ENCODE data around the gene SVOP.
"Not testable (repeated sequence)": the region's sequence is repeated elsewhere in the genome, so short reads cannot be mapped to it uniquely, and the experiment has no call there.

The SVOP gene, protein sequence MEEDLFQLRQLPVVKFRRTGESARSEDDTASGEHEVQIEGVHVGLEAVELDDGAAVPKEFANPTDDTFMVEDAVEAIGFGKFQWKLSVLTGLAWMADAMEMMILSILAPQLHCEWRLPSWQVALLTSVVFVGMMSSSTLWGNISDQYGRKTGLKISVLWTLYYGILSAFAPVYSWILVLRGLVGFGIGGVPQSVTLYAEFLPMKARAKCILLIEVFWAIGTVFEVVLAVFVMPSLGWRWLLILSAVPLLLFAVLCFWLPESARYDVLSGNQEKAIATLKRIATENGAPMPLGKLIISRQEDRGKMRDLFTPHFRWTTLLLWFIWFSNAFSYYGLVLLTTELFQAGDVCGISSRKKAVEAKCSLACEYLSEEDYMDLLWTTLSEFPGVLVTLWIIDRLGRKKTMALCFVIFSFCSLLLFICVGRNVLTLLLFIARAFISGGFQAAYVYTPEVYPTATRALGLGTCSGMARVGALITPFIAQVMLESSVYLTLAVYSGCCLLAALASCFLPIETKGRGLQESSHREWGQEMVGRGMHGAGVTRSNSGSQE

DNA sequence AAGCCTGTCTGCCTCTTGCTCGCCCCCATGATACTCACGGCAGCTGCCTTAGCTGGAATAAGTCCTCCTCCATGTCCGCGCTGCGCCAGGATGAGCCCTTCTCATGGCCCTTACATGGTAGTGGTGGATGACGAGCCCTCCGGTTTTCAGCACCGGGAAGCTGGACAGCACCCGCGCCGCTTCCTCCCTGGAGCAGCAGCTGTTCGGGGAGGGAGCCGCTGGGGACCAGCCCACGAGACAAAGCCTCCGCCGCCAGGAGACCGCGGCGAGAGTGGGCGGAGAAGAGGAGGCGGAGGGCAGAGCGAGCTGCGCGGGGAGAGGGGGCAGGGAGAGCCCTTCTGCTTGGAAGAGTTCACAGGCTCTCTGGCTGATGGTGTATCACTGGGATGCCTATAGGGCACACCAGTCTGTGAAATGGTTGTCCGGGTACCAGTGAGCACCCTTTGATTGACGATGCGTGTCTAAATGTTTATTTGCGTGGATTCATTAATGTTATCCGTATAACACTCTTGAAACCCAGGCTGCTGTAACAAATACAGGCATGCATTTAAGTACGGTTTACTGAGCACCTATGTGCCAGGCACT, at the start of gene SVOP:
Gene SVOP (minus strand): TSS at position 273 of the 585 bp plus-strand sequence. CDS start 200 bp downstream, at position 73.
- peak; percentile 7 to 28 for DNase-seq

DNA sequence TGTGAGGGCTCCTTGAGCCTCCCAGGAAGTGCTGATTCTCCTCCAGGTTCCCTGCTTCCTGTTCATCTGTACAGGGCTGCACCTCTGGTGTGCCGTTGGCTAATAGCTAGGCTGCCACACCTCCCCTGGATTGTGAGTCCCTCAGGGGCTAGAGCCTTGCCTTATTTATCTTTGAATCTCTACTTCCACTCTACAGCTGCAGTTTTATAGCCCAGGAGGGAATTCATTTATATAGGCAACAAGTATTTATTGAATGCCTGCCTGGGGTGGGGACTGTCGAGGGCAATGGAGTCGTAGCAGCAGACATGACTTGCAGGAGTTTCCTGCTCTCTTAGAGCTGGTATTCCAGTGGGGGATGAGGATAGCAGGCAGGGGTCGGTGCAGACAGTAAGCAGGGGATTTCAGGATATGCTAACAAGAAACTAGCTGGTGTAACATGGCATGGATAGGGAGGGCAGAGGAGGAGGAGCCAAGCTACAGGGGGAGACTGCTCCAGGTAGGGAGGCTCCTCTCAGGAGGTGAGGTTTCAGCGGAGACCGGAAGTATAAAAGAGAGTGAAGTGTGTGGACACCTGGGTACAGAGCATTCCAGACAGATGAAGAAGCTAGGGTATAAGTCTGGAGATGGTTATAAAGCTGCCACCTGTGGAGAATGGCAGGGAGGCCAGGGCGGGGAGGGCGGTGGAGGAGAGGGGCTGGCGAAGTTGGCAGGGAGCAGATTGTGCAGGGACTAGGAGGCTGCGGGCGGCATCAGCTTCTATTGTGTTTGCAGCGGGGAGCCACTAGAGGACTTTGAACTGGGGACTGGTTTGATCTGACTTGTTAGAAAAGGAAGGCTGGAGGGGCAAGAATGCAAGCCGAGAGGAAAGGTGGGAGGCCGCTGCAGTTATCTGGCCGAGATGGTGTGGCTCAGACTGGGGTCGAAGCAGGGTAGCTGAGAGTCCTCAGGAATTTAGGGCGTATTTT, 48.7 kb upstream of the SVOP start:
- DNase-seq, result no peak

- DNase-seq, result no peak
Measured at GRCh38 chr12:109065853-109066193, 45.0 kb upstream of the SVOP start.

DNA sequence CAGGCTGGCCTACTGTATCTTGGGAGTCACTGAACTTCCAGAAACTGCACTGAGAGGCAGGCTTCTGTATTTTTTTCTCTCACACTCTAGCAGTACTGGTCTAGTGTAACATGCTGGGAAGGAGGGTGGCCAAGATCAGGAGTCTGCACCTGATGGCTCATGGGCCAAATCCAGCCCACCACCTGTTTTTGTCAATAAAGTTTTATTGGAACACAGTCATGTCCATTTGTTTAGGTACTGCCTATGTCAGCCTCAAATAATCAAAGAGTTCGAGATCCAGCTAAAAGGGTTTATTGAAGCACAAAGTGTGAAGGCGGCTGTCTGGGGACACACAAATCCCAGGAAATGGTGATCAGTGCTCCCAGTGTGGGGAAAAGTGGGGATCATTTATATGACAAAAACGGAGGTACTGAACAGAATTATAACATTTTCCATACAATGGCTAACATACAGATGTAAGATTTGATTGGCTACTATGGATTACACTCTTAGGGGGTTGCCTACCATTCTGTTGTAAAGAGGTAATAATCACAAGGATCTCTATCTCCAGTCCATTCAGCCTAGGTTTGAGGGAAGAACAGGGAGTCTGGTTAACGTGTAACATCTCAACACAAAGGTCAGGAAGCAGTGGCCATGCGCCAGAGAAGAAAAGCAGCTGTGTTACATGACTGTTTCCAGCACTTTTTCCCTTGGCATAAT, 44.4 kb upstream of the SVOP start:
- no peak for DNase-seq

GRCh38 chr12:109064143-109064542, 43.3 kb upstream of the SVOP start:
- DNase-seq, result no peak

DNA sequence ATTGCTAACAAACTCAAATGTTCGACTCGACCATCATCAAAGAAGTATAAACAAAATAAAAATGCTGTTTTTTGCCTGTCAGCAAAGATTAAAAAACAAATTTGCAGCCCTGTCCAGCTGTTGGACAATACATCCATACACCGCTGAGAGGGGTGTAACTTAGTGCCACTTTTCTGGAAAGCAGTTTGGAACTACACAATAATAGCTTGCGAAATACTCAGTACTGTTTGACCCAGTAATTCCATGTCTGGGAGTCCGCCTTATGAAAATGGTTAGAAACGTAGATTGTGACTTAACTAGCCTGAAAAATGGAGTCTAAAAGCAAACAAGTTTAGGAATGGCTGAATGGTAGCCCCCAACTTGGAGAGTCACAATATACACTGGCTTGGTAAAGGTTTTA, 37.9 kb upstream of the SVOP start:
- DNase-seq, result no peak

DNA sequence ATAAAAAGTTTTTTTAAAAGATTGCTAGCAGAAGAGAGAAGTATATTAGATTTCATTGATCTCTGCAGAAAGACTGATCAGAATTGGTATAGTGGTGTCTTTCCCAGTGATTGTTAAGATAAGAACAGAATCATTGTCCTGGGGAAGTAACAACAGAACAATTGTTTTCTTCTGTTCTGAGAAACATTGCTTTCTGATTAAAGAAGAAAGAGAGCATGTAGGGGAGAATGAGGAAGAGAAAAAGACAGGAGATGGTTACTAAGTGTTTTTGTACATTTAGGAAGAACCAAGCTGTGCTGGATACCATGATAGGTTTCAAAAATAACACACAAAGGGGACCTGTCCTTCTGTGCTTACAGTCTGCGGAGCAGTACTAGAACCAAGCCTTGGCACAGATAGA, 36.5 kb upstream of the SVOP start:
- no peak for DNase-seq

DNA sequence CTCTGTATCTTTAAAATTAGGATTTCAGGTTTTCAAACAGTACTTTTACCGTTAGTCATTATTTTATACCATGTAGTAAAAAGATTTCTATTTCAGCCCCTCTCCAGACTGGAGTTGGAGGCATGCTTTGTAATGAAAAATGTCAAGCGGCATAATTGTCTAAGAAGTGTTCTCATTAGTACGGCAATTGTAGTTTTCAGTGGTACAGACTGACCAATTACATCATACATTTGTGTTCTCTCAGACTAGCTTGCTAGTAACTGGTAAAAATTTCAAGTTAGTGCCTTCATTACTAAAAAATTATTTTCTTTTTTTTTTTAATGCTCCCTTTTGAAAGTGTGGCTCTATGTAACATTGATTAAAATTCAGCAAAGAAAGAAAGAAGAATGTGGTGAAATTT, 36.0 kb upstream of the SVOP start:
- no peak for DNase-seq

- no peak for DNase-seq
Measured at GRCh38 chr12:109054520-109054919, 33.7 kb upstream of the SVOP start.

- not testable (repeated sequence) for DNase-seq
Measured at GRCh38 chr12:109054124-109054513, 33.3 kb upstream of the SVOP start.

DNA sequence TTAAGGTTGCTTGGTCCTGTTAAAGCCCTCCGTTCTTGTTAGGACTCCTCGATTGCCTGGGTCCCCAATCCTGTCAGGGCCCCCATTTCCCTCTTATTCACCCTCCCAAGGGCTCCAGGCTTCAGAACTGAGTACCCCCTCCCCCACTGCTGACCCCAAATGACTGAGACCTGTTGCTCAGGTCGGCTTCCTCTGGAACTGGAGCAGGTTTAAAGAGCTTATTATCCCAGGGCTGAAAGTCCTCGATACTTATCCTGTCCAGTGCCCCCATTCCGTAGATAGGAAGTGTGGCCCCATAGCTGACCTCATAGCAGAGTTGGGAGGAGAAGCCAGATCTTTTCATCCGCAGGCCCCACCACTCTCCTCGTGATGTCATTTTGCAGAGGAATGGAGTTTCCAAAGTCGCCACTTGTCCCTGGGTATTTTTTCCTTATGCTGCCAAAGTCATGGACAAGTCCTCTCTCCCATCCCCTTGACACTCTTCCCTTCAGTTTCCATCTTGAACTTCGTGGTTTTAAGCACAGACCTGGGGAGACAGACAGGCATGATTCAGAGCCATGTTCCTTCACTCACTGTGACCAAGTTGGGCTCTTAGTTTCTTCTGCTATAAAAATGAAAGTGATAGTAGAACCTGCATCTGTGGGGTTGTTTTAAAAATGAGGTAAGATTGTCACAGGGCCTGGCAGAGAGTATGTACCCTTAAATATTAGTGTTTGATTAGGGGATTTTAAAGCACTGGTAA, 32.7 kb upstream of the SVOP start:
- DNase-seq, result peak in 1 of 2 donors; percentile 71

DNA sequence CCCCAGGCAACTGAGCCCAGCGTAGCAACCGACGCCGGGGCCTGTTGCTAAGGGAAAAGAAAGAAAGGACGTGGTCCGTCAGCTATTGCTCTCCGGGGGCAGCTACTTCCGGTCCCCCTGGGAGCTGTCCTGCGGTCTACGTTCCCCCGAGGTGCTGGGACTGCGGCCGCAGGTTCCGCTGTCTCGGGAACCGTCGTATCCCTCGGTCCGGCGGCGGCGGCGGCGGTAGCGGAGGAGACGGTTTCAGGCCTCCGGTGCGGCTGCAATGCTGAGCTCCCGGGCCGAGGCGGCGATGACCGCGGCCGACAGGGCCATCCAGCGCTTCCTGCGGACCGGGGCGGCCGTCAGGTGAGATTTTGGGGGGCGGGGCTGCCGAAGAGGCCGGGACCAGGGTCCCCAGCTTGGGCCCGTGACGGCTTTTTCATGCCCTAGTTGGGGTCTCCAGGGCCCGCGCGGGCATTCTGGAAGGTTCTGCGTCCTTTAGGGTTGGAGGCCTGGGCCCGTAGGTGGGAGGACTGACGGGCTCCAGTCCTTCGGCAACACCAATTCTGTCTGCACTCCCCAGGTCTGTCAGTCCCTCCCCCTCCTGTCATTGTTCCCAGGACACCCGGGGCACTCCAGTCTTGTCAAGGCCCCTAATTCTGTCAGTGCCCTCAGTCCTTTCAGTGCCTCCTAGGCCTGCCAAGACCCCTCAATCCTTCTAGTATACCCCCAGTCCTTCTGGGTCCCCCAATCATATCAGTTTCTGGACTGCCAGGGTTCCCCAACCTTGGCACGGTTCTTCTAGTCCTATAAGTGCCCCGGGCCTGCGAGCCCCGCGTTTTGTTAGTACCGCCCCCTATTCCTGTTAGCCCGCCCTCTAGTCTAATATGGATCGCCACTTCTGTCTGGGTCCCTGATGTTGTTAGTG, 31.8 kb upstream of the SVOP start, which contains the start of gene USP30:
Gene USP30 (plus strand): TSS at position 163 of the 910 bp plus-strand sequence. CDS start 103 bp downstream, at position 266.
- DNase-seq, result peak; percentile 70 to 74

GRCh38 chr12:109052097-109052413, 31.2 kb upstream of the SVOP start:
- no peak for DNase-seq

DNA sequence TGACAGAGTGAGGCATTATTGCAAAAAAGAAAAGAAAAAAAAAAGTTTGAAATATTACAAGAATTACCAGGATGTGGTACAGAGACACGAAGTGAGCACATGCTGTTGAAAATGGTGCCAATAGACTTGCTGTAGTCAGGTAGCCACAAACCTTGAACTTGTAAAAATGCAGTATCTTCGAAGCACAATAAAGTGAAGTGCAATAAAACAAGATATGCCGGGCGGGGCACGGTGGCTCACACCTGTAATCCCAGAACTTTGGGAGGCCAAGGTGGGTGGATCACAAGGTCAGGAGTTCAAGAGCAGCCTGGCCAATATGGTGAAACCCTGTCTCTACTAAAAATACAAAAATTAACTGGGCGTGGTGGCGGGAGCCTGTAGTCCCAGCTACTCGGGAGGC, 28.9 kb upstream of the SVOP start:
- DNase-seq, result not testable (repeated sequence)

GRCh38 chr12:109048706-109049105, 27.8 kb upstream of the SVOP start:
- not testable (repeated sequence) for DNase-seq

GRCh38 chr12:109047081-109047805, 26.4 kb upstream of the SVOP start:
- DNase-seq, result no peak

- no peak for DNase-seq
Measured at GRCh38 chr12:109044241-109044640, 23.4 kb upstream of the SVOP start.

DNA sequence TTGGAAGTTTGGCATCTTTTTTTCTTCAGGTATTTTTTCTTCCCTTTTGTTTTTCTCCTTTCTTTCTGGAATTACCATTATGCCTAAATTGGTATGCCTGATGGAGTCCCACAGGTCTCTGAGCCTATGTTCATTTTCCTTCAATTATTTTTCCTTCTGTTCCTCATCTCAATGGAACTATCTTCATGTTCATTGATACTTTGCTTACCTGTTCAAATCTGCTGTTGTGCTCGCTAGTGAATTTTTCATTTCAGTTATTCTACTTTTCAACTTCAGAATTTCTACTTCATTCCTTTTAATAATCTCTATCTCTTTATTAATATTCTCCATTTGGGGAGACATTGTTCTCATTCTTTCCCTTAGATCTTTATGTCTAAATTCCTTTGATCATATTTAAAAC, 16.1 kb upstream of the SVOP start:
- DNase-seq, result no peak

GRCh38 chr12:109033239-109034196, 12.7 kb upstream of the SVOP start:
- no peak for DNase-seq

Measured in bone marrow (tissue), 2 donors.